ENCODE data around the gene ARL8B. TPM values are rescaled to one million over a fixed set of nuclear protein-coding genes. Genes with fewer than 3 reads are reported as not detected.

Gene ARL8B
- total RNA-seq, 3 donors from 2014 or later: 47.2 to 68.5 (median 52.3) TPM

DNA sequence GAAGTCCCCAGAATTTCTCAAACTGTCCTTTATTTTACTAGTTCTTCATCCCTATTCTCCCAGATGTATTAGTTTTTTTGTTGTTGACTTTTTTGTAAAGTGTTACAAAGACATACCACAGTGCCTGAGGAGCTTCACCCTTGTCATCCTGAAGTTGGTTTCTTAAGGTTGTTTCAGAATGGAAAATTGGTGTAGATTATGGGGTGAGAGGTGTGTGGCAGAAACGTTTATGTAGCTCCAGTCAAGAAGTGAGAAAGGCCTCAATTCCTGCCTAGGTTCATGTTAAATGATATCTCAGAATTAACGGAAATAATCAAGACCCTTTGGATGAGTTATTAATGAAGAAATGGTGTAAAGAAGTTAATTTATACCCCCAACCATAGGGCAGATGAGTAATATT is 72.2 kb downstream of the ARL8B start:
- Histone ChIP-seq H3K4me3 (no peak overlapping the region), H3K27me3 (no peaks in the 10 kb centered on the region), H3K9me3 (no peaks in the 10 kb centered on the region), H3K4me1 (peaks cover 4 to 19% of the 10 kb centered on the region in 2 donors), H3K36me3 (no peaks in the 10 kb centered on the region), H3K27ac (peak overlapping the region; percentile 74 to 76)
- intact Hi-C loops (cut with DNase I; ENCODE audit: low total_unique reads): no loop called here
- DNase-seq (ENCODE audit: low spot score in 2 of 2): no peak
- no peak for TF ChIP-seq POLR2A (IDR thresholded peaks at IDR 0.05)
- no peak for TF ChIP-seq POLR2AphosphoS5 (IDR thresholded peaks at IDR 0.05)
- TF ChIP-seq CTCF (IDR thresholded peaks at IDR 0.05): no peak

DNA sequence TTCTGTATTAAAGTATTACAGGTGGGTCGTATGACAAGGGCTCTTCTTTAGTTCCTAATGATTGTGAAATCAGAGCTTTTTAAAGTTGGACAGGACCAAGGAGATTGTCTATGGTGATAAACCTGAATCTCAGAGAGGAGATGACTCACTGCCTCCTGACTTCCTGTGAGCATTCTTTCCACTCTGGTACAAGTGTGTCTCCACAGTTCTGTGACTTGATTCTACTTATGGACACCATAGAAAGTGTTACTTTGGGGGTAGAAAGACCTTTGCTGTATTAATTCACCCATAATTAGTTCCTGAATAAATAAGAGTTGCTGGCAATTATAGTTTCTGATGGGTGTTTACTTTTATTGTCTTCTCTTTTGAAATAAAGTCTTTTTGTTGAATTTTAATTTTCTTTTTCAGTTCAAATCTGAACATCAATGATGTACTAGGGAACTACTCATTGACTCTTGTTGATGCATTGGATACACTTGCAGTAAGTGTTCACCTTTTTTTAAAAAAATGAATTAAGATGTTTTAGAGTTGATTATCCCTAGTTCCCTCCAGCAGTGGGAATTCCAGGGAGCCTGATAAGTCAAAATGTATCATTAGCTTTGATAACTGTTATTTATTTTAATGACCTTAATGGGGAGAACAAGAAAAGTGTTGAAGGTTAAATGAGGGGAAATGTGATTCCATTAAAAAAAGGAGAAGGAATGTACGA is 72.9 kb downstream of the ARL8B start:
- Histone ChIP-seq H3K4me1 (peaks cover 4 to 19% of the 10 kb centered on the region in 2 donors), H3K27ac (peak overlapping the region; percentile 74 to 76), H3K9me3 (no peaks in the 10 kb centered on the region), H3K4me3 (no peak overlapping the region), H3K36me3 (no peaks in the 10 kb centered on the region), H3K27me3 (no peaks in the 10 kb centered on the region)
- peak in 1 of 2 donors; percentile 30 for DNase-seq (ENCODE audit: low spot score in 2 of 2)
- TF ChIP-seq POLR2AphosphoS5 (IDR thresholded peaks at IDR 0.05) (no peak), POLR2A (IDR thresholded peaks at IDR 0.05) (no peak), CTCF (IDR thresholded peaks at IDR 0.05) (no peak)
- intact Hi-C loops (cut with DNase I; ENCODE audit: low total_unique reads): no loop called here

DNA sequence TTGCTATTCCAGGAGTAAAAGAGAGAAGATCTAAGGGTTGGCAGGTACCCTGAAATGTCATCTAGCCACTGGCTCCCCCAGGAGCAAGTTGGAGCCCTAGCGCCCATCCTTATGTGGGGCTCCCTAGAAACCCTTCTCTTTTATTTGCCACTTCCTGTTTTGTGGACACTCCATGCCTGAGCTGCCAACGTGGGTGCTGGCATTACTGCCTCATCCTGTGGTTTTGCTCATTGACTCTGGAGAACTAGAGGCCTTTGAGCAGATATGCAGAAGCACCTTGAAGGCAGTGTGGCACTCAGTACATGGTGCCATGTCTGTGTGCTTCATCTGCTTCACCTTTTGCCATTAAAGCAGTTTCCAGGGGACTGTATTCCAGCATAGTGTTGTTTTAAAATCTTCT is 73.5 kb downstream of the ARL8B start:
- TF ChIP-seq CTCF (IDR thresholded peaks at IDR 0.05): no peak
- no peak for TF ChIP-seq POLR2A (IDR thresholded peaks at IDR 0.05)
- peak in 1 of 3 donors; percentile 22 for TF ChIP-seq POLR2AphosphoS5 (IDR thresholded peaks at IDR 0.05)
- Histone ChIP-seq H3K4me3 (no peak overlapping the region), H3K4me1 (peaks cover 4 to 19% of the 10 kb centered on the region in 2 donors), H3K27ac (peak overlapping the region; percentile 74 to 76), H3K36me3 (no peaks in the 10 kb centered on the region), H3K27me3 (no peaks in the 10 kb centered on the region), H3K9me3 (no peaks in the 10 kb centered on the region)
- intact Hi-C loops (cut with DNase I; ENCODE audit: low total_unique reads): no loop called here
- DNase-seq (ENCODE audit: low spot score in 2 of 2): peak in 1 of 2 donors; percentile 27

DNA sequence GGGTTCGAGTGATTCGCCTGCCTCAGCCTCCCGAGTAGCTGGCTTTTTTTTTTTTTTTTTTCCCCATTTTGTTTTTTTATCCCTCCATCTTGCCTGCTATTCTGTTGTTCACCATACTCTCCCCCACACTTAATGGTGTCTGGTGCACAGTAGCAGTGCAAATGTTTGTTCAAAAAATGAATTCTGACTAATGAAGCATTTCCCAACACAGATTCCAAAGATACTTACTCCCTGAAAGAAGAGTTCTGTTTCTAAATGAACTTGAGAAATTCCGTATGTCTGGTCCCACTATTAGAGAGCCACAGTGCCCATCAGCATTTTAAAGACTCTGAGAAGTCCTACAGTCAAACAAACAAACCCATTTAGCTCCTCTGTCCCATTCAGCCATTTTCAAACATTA is 74.9 kb downstream of the ARL8B start:
- peak overlapping the region; percentile 13 to 21 for H3K27ac ChIP-seq
- no peak overlapping the region for H3K4me3 ChIP-seq
- intact Hi-C loops (cut with DNase I; ENCODE audit: low total_unique reads): no loop called here
- DNase-seq (ENCODE audit: low spot score in 2 of 2): no peak
- no peaks in the 10 kb centered on the region for H3K9me3 ChIP-seq
- H3K27me3 ChIP-seq: no peaks in the 10 kb centered on the region
- peaks cover 4 to 14% of the 10 kb centered on the region in 2 donors for H3K4me1 ChIP-seq
- no peak for TF ChIP-seq CTCF (IDR thresholded peaks at IDR 0.05)
- TF ChIP-seq POLR2A (IDR thresholded peaks at IDR 0.05): no peak
- TF ChIP-seq POLR2AphosphoS5 (IDR thresholded peaks at IDR 0.05): no peak
- H3K36me3 ChIP-seq: no peaks in the 10 kb centered on the region

DNA sequence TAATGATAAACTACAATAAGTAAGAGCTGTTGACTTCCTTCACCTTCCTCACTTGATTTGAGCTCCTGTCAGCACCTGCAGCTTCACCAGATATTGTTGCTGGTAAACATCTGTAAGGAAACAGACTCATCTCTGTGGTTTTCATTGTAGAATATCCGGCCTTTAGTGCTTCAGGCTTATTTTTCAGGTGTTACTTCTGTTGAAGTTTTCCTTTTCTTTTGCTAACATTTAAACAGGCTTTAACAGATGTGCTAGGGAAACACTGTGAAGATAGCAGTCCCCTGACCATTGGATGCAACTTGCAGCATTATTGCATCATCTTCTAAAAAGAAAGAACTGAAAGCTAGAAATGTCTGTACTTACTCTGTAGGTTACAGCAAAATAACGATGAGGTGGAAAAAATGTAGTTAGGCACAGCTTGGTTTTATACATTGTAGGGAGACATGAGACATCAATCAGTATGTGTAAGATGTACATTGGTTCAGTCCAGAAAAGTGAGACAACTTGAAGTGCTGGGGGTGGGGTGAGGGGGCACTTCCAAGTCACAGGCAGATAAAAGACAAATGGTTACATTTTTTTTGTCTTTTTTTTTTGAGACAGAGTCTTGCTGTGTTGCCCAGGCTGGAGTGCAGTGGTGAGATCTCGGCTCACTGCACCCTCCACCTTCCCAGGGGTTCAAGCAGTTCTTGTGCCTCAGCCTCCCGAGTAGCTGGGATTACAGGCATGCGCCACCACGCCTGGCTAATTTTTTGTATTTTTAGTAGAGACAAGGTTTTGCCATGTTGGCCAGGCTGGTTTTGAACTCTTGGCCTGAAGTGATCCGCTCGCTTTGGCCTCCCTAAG is 75.6 kb downstream of the ARL8B start:
- Histone ChIP-seq H3K4me3 (no peak overlapping the region), H3K27me3 (no peaks in the 10 kb centered on the region), H3K36me3 (no peaks in the 10 kb centered on the region), H3K4me1 (peaks cover 4 to 14% of the 10 kb centered on the region in 2 donors), H3K27ac (peak overlapping the region; percentile 13 to 21), H3K9me3 (no peaks in the 10 kb centered on the region)
- intact Hi-C loops (cut with DNase I; ENCODE audit: low total_unique reads): no loop called here
- DNase-seq (ENCODE audit: low spot score in 2 of 2): no peak
- TF ChIP-seq POLR2AphosphoS5 (IDR thresholded peaks at IDR 0.05) (no peak), POLR2A (IDR thresholded peaks at IDR 0.05) (no peak), CTCF (IDR thresholded peaks at IDR 0.05) (no peak)

All from breast epithelium (tissue), 4 donors.